Skeletal muscle tissue (tissue), 4 donors: Measurements from ENCODE around the gene CHSY3. TPM values are rescaled to one million over a fixed set of nuclear protein-coding genes. Genes with fewer than 3 reads are reported as not detected.
A peak's percentile ranks its signal among the peaks of the same experiment; 100 is the strongest.

ENCODE experiments used
- H3K27ac ChIP-seq: one replicate; pipeline ENCODE4 v1.7.0; 2013; ENCODE audit warnings: mild to moderate bottlenecking, low read depth, low read length, inconsistent platforms
- H3K27me3 ChIP-seq, 3 donors: one replicate each; pipeline ENCODE4 v1.7.0; 2013; ENCODE audit warnings: low read length in 3 of 3; ENCODE audit not compliant: control insufficient read depth in 3 of 3, insufficient read depth in 3 of 3
- H3K36me3 ChIP-seq, 3 donors: one replicate each; pipeline ENCODE4 v1.7.0; 2013; ENCODE audit warnings: low read length in 3 of 3; ENCODE audit not compliant: control insufficient read depth in 3 of 3, insufficient read depth in 3 of 3
- H3K4me1 ChIP-seq, 3 donors: one replicate each; pipeline ENCODE4 v1.7.0; 2013; ENCODE audit warnings: low read length in 3 of 3, mild to moderate bottlenecking in 3 of 3; ENCODE audit not compliant: control insufficient read depth in 3 of 3, insufficient read depth in 3 of 3
- H3K4me3 ChIP-seq, 3 donors: one replicate each; pipeline ENCODE4 v1.7.0; 2013; ENCODE audit warnings: low read length in 3 of 3
- H3K9ac ChIP-seq, 3 donors: one replicate each; pipeline ENCODE4 v1.7.0; 2013; ENCODE audit warnings: low read length in 3 of 3, mild to moderate bottlenecking in 3 of 3, moderate library complexity in 2 of 3, low read depth in 1 of 3
- H3K9me3 ChIP-seq, 3 donors: one replicate each; pipeline ENCODE4 v1.7.0; 2013; ENCODE audit warnings: low read length in 3 of 3; ENCODE audit not compliant: control insufficient read depth in 3 of 3
- total RNA-seq: library from RNA; depleted of rRNA; stranded (reverse); fragments of >200 nt; gene quantifications from one replicate; pipeline ENCODE4 v1.2.3, GENCODE V29; 2014
- donor health status: Osteomylitis.

Gene CHSY3
- total RNA-seq, 1 donor from 2014 or later = 12.5 TPM

DNA sequence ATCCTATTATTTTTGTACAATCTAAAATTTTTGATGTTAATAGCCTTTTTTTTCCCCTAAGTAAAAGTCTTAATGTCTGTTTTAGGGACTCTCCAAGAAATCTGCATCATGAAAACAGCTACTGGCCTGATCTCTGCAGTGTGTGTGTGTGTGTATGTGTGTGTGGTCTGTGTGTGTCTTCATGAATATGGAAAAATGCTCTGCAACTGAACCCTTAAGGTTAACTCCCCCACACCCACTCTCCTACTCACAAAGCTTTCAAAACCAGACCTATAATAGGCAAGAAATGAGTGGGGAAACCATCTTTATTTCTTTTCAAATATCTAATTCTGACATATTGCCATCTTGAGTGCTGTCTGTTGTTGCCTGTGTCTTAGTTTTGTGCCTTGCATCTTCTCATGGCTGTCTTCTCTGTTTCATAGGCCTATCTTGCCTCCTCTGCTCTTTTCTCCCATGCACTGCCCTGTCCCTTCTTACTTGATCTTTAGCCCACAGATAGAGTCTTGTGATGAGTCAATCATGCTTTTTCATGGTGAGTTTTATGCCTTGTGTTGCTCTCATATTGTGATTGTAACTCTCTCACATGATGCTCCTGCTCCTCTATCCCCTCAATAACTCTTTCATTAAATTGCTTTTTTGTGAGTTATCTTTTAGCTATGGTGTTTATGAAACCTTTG is 68.3 kb downstream of the CHSY3 start:
- no peaks in the 10 kb centered on the region for H3K36me3 ChIP-seq
- no peak overlapping the region for H3K4me3 ChIP-seq
- no peak overlapping the region for H3K9ac ChIP-seq
- H3K9me3 ChIP-seq = no peaks in the 10 kb centered on the region
- H3K4me1 ChIP-seq = no peaks in the 10 kb centered on the region
- H3K27me3 ChIP-seq = no peaks in the 10 kb centered on the region
- no peak overlapping the region for H3K27ac ChIP-seq

DNA sequence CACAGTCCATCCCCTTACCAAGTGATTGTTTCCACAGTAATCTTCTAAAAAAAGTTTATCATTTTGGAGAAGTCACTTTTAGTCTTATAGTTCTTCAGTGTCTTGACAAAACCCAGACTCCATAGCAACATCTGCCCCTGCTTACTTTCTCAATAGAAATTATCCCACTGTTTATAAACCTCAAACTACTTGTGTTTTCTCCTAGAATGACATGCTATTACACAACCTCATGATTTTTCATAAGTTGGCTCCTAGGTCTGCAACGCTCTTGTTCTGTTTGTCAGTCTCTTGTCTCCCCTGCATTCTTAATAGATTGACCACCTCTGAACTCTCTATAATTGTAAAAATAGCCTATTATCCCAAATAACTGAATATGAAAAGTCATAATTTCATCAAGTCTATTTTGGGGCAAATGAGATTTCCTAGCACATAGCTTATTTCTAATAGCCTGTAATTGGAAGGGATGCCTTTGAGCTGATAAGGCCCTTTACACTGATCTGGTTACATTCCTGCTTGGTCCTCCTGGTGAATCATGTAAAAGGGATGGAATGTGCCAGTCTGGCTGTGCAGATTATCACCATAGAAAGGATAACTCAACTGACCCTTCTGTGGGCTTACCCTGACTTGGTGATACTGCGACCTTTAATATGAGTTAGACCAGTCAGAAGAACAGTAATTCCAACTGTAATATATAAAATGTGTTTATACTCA is 69.6 kb downstream of the CHSY3 start:
- no peak overlapping the region for H3K4me3 ChIP-seq
- H3K27ac ChIP-seq = no peak overlapping the region
- no peaks in the 10 kb centered on the region for H3K36me3 ChIP-seq
- no peaks in the 10 kb centered on the region for H3K4me1 ChIP-seq
- no peak overlapping the region for H3K9ac ChIP-seq
- H3K27me3 ChIP-seq = no peaks in the 10 kb centered on the region
- no peaks in the 10 kb centered on the region for H3K9me3 ChIP-seq

DNA sequence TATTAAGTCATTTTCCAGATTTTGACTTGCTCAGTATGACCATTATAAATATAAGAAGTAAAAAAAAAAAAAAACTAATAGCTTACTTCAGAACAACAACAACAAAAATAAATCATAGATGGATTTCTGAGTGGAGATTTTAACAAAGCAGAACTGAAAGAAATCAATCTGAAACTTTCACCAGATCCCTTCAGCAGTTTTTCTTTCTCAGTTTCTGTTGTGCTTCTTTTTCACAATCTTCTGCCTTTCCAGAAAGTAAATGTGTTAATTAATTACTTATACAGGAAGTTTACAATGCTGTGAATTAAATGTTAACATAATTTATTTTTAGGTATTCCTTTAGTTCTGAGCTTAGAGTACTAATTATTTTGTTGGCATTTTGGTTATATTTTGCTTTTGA is 73.5 kb downstream of the CHSY3 start:
- Histone ChIP-seq H3K4me3 (no peak overlapping the region), H3K27me3 (no peaks in the 10 kb centered on the region), H3K27ac (no peak overlapping the region), H3K9ac (no peak overlapping the region), H3K9me3 (no peaks in the 10 kb centered on the region), H3K36me3 (no peaks in the 10 kb centered on the region), H3K4me1 (no peaks in the 10 kb centered on the region)

GRCh38 chr5:129978270-129978669 is 74.0 kb downstream of the CHSY3 start:
- H3K27me3 ChIP-seq = no peaks in the 10 kb centered on the region
- peaks cover 0 to under 1% (median 0%) of the 10 kb centered on the region in 3 donors for H3K9me3 ChIP-seq
- no peak overlapping the region for H3K27ac ChIP-seq
- no peak overlapping the region for H3K4me3 ChIP-seq
- H3K4me1 ChIP-seq = no peaks in the 10 kb centered on the region
- no peak overlapping the region for H3K9ac ChIP-seq
- no peaks in the 10 kb centered on the region for H3K36me3 ChIP-seq

- no peak overlapping the region for H3K4me3 ChIP-seq
- no peak overlapping the region for H3K27ac ChIP-seq
- H3K27me3 ChIP-seq = no peaks in the 10 kb centered on the region
- H3K36me3 ChIP-seq = no peaks in the 10 kb centered on the region
- H3K9ac ChIP-seq = no peak overlapping the region
- H3K4me1 ChIP-seq = no peaks in the 10 kb centered on the region
- H3K9me3 ChIP-seq = peaks cover 0 to 2% (median 1%) of the 10 kb centered on the region in 3 donors
These were observed 84.2 kb downstream of the CHSY3 start for GRCh38 chr5:129988453-129988852.

DNA sequence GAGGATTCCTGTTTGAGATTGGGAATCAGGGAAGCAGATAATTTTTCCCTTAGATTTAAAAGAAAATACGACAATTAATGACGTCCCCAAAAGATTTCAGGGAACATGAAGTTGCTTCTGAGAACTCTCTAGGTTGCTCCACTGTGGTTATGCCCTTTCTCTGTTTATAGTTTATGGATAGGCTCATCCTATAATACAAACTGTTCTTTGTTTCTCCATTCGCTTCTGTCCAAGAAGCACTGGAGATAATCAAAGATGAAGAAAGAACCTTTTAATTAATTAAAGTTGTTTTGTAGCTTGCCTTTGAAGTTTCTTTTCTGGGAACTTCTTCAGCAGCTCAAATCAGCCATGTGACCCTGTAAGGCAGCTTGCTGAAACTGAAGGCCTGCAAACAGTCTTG is 87.5 kb downstream of the CHSY3 start:
- Histone ChIP-seq H3K4me1 (no peaks in the 10 kb centered on the region), H3K36me3 (no peaks in the 10 kb centered on the region), H3K9me3 (no peaks in the 10 kb centered on the region), H3K9ac (peak overlapping the region in 1 of 3 donors; percentile 15), H3K27ac (no peak overlapping the region), H3K27me3 (no peaks in the 10 kb centered on the region), H3K4me3 (no peak overlapping the region)

DNA sequence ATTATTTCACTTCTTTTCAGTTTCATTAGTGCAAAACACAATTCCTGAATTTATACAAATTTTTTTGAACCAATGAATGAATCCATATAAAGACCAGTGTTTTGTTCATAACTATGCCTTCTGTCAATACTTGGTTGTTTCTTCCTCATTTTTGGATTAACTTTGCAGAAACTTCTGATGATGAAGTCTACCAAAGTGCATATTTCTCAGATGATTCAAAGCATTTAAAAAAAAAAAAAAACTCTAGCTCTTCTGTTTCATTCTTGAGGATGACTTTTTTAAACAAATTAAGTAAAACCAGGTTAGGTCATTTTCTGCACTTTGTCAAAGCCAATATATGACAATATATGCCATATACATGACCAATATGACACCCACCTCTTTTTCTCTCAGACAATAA is 92.6 kb downstream of the CHSY3 start:
- Histone ChIP-seq H3K27me3 (no peaks in the 10 kb centered on the region), H3K27ac (no peak overlapping the region), H3K4me1 (no peaks in the 10 kb centered on the region), H3K36me3 (no peaks in the 10 kb centered on the region), H3K9ac (no peak overlapping the region), H3K9me3 (no peaks in the 10 kb centered on the region), H3K4me3 (no peak overlapping the region)

DNA sequence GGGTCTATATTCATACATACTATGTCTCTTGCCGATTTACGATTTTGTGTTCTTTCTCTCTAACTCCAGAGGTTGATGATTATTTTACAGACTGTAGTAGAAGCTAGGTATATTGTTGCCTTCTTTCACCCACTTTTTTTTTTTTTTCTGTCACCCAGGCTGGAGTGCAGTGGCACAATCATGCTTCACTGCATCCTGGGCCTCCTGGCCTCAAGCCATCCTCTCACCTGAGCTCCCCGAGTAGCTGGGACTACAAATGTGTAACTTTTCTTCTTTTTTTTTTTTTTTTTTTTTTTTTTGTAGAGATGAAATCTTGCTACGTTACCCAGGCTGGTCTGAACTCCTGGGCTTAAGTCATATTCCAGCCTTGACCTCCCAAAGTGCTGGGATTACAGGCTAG is 96.2 kb downstream of the CHSY3 start:
- H3K9ac ChIP-seq = no peak overlapping the region

GRCh38 chr5:130002183-130002582 is 97.9 kb downstream of the CHSY3 start:
- Histone ChIP-seq H3K27ac (no peak overlapping the region), H3K4me1 (no peaks in the 10 kb centered on the region)

More for the DNA sequence above, 96.2 kb downstream of the CHSY3 start:
- Histone ChIP-seq H3K4me3 (no peak overlapping the region), H3K4me1 (no peaks in the 10 kb centered on the region), H3K36me3 (no peaks in the 10 kb centered on the region), H3K9me3 (no peaks in the 10 kb centered on the region), H3K27me3 (no peaks in the 10 kb centered on the region), H3K27ac (no peak overlapping the region)

GRCh38 chr5:130002876-130003275 is 98.6 kb downstream of the CHSY3 start:
- Histone ChIP-seq H3K27me3 (no peaks in the 10 kb centered on the region), H3K9me3 (no peaks in the 10 kb centered on the region), H3K4me1 (no peaks in the 10 kb centered on the region), H3K36me3 (no peaks in the 10 kb centered on the region), H3K9ac (no peak overlapping the region), H3K4me3 (no peak overlapping the region), H3K27ac (no peak overlapping the region)

More at GRCh38 chr5:130002183-130002582, 97.9 kb downstream of the CHSY3 start:
- Histone ChIP-seq H3K4me3 (no peak overlapping the region), H3K36me3 (no peaks in the 10 kb centered on the region), H3K9me3 (no peaks in the 10 kb centered on the region), H3K9ac (no peak overlapping the region), H3K27me3 (no peaks in the 10 kb centered on the region)
